Measurements from ENCODE around the gene IL37. TPM values are rescaled to one million over a fixed set of nuclear protein-coding genes. Genes with fewer than 3 reads are reported as not detected.

IL37 gene
- total and polyA plus RNA-seq, 9 donors = not detected

- Histone ChIP-seq H3K9me3 (replicated peaks; ENCODE audit: control insufficient read depth, low read depth, low read length) (no peaks in the 10 kb centered on the region), H3K36me3 (ENCODE audit: control insufficient read depth, insufficient read depth, low read length) (no peaks in the 10 kb centered on the region), H3K27me3 (ENCODE audit: control insufficient read depth, insufficient read depth, low read length) (peaks cover 2% of the 10 kb centered on the region), H3K4me3 (ENCODE audit: low read length) (no peak overlapping the region), H3K4me1 (ENCODE audit: control insufficient read depth, insufficient read depth, low read length) (no peaks in the 10 kb centered on the region), H3K27ac (ENCODE audit: low read length) (no peak overlapping the region)
- DNase-seq = no peak
- WGBS (ENCODE audit: insufficient coverage) = 46% methylated on average over 10 of the region's 14 CpGs
Observed at GRCh38 chr2:112959109-112959812, 48.3 kb downstream of the IL37 start.

GRCh38 chr2:112960230-112960825, 49.4 kb downstream of the IL37 start:
- H3K4me3 ChIP-seq (ENCODE audit: low read length) = no peak overlapping the region
- no peaks in the 10 kb centered on the region for H3K4me1 ChIP-seq (ENCODE audit: control insufficient read depth, insufficient read depth, low read length)
- H3K9me3 ChIP-seq (replicated peaks; ENCODE audit: control insufficient read depth, low read depth, low read length) = no peaks in the 10 kb centered on the region
- DNase-seq = no peak
- 89% methylated on average over 1 of the region's 2 CpGs for WGBS (ENCODE audit: insufficient coverage)
- H3K27me3 ChIP-seq (ENCODE audit: control insufficient read depth, insufficient read depth, low read length) = peaks cover 2% of the 10 kb centered on the region
- no peak overlapping the region for H3K27ac ChIP-seq (ENCODE audit: low read length)
- H3K36me3 ChIP-seq (ENCODE audit: control insufficient read depth, insufficient read depth, low read length) = no peaks in the 10 kb centered on the region

- H3K27ac ChIP-seq (ENCODE audit: low read length) = no peak overlapping the region
- no peaks in the 10 kb centered on the region for H3K27me3 ChIP-seq (ENCODE audit: control insufficient read depth, insufficient read depth, low read length)
- H3K9me3 ChIP-seq (replicated peaks; ENCODE audit: control insufficient read depth, low read depth, low read length) = no peaks in the 10 kb centered on the region
- WGBS (ENCODE audit: insufficient coverage) = no CpG with 5 or more reads among the region's 3 CpGs
- H3K4me3 ChIP-seq (ENCODE audit: low read length) = no peak overlapping the region
- no peaks in the 10 kb centered on the region for H3K4me1 ChIP-seq (ENCODE audit: control insufficient read depth, insufficient read depth, low read length)
- no peaks in the 10 kb centered on the region for H3K36me3 ChIP-seq (ENCODE audit: control insufficient read depth, insufficient read depth, low read length)
- no peak for DNase-seq
Observed at GRCh38 chr2:112962308-112963175, 51.6 kb downstream of the IL37 start.

GRCh38 chr2:112967023-112967422, 56.1 kb downstream of the IL37 start:
- no peak for DNase-seq
- no CpG with 5 or more reads among the region's 2 CpGs for WGBS (ENCODE audit: insufficient coverage)
- no peak overlapping the region for H3K27ac ChIP-seq (ENCODE audit: low read length)
- H3K9me3 ChIP-seq (replicated peaks; ENCODE audit: control insufficient read depth, low read depth, low read length) = no peaks in the 10 kb centered on the region
- no peaks in the 10 kb centered on the region for H3K4me1 ChIP-seq (ENCODE audit: control insufficient read depth, insufficient read depth, low read length)
- no peaks in the 10 kb centered on the region for H3K27me3 ChIP-seq (ENCODE audit: control insufficient read depth, insufficient read depth, low read length)
- no peaks in the 10 kb centered on the region for H3K36me3 ChIP-seq (ENCODE audit: control insufficient read depth, insufficient read depth, low read length)
- no peak overlapping the region for H3K4me3 ChIP-seq (ENCODE audit: low read length)

Other genes starting within 250 kb of the IL37 start
- gene NT5DC4, start 190.1 kb upstream of the IL37 start, total RNA-seq = not detected
- under 1 TPM in 2 of 8 donors, not detected in 6; 0.08 to 0.11 TPM for gene NT5DC4, start 190.1 kb upstream of the IL37 start, polyA plus RNA-seq (ENCODE audit: insufficient read depth in 1 of 8, insufficient read length in 8 of 8, low replicate concordance in 1 of 8)
- gene CKAP2L, start 146.6 kb upstream of the IL37 start, total RNA-seq = 5.5 TPM
- gene CKAP2L, start 146.6 kb upstream of the IL37 start, polyA plus RNA-seq (ENCODE audit: insufficient read depth in 1 of 8, insufficient read length in 8 of 8, low replicate concordance in 1 of 8) = 10 to 100 TPM in 3 of 8 donors, 1 to 10 TPM in 5; 6.6 to 17.9 (median 9.8) TPM
- not detected for gene IL1A, start 126.7 kb upstream of the IL37 start, total RNA-seq
- under 1 TPM in 2 of 8 donors, not detected in 6; 0.09 to 0.12 TPM for gene IL1A, start 126.7 kb upstream of the IL37 start, polyA plus RNA-seq (ENCODE audit: insufficient read depth in 1 of 8, insufficient read length in 8 of 8, low replicate concordance in 1 of 8)
- gene IL1B, start 74.4 kb upstream of the IL37 start, total RNA-seq = 0.18 TPM
- gene IL1B, start 74.4 kb upstream of the IL37 start, polyA plus RNA-seq (ENCODE audit: insufficient read depth in 1 of 8, insufficient read length in 8 of 8, low replicate concordance in 1 of 8) = 1 to 10 TPM in 2 of 8 donors, under 1 TPM in 5, not detected in 1; 0.18 to 6.1 (median 0.69) TPM
- 0.31 TPM for gene IL36G, start 66.8 kb downstream of the IL37 start, total RNA-seq
- gene IL36G, start 66.8 kb downstream of the IL37 start, polyA plus RNA-seq (ENCODE audit: insufficient read depth in 1 of 8, insufficient read length in 8 of 8, low replicate concordance in 1 of 8) = under 1 TPM in 6 of 8 donors, not detected in 2; 0.14 to 0.42 (median 0.28) TPM
- not detected for gene IL36A, start 94.3 kb downstream of the IL37 start, total RNA-seq
- not detected for gene IL36A, start 94.3 kb downstream of the IL37 start, polyA plus RNA-seq (ENCODE audit: insufficient read depth in 1 of 8, insufficient read length in 8 of 8, low replicate concordance in 1 of 8)
- not detected for gene IL36B, start 141.7 kb downstream of the IL37 start, total RNA-seq
- gene IL36B, start 141.7 kb downstream of the IL37 start, polyA plus RNA-seq (ENCODE audit: insufficient read depth in 1 of 8, insufficient read length in 8 of 8, low replicate concordance in 1 of 8) = not detected
- gene IL36RN, start 148.0 kb downstream of the IL37 start, total RNA-seq = not detected
- 1 to 10 TPM in 1 of 8 donors, under 1 TPM in 1, not detected in 6; 0.16 to 5.0 TPM for gene IL36RN, start 148.0 kb downstream of the IL37 start, polyA plus RNA-seq (ENCODE audit: insufficient read depth in 1 of 8, insufficient read length in 8 of 8, low replicate concordance in 1 of 8)
- gene IL1F10, start 156.8 kb downstream of the IL37 start, total RNA-seq = not detected
- not detected for gene IL1F10, start 156.8 kb downstream of the IL37 start, polyA plus RNA-seq (ENCODE audit: insufficient read depth in 1 of 8, insufficient read length in 8 of 8, low replicate concordance in 1 of 8)
- gene IL1RN, start 216.4 kb downstream of the IL37 start, total RNA-seq = 0.22 TPM
- gene IL1RN, start 216.4 kb downstream of the IL37 start, polyA plus RNA-seq (ENCODE audit: insufficient read depth in 1 of 8, insufficient read length in 8 of 8, low replicate concordance in 1 of 8) = 1 to 10 TPM in 2 of 8 donors, under 1 TPM in 6; 0.28 to 4.0 (median 0.61) TPM

All from muscle of leg (tissue), 11 donors.